Spleen (tissue), 11 donors: ENCODE measurements around the gene ABTB1. TPM values are rescaled to one million over a fixed set of nuclear protein-coding genes. Genes with fewer than 3 reads are reported as not detected.
A peak's percentile ranks its signal among the peaks of the same experiment; 100 is the strongest.
"Not testable (repeated sequence)": the region's sequence is repeated elsewhere in the genome, so short reads cannot be mapped to it uniquely, and the experiment has no call there.

Experiments used
- DNase-seq: peaks from one replicate; pipeline ENCODE4 v3.0.0-alpha.2; 2020
- H3K27ac ChIP-seq, 8 donors: fragments of 200-600 bp; sonication (generic) in 7 of 8; 1 replicate in 4 of 8; 2 replicates in 4 of 8; pipeline versions ENCODE4 v1.5.0 to v1.8.0; 2016 to 2021; ENCODE audit warnings: inconsistent platforms in 4 of 8, mild to moderate bottlenecking in 4 of 8, moderate library complexity in 1 of 8
- H3K27me3 ChIP-seq, 7 donors: fragments of 200-600 bp; sonication (generic) in 6 of 7; replicated peaks in 1 of 7; 1 replicate in 4 of 7; 2 replicates in 3 of 7; pipeline versions ENCODE4 v1.5.0 to v1.8.0; 2016 to 2021; ENCODE audit warnings: inconsistent platforms in 3 of 7, mild to moderate bottlenecking in 1 of 7
- H3K36me3 ChIP-seq, 6 donors: fragments of 200-600 bp; sonication (generic) in 5 of 6; 1 replicate in 4 of 6; 2 replicates in 2 of 6; pipeline versions ENCODE4 v1.5.0 to v1.8.0; 2016 to 2021; ENCODE audit warnings: inconsistent platforms in 2 of 6
- H3K4me1 ChIP-seq, 6 donors: fragments of 200-600 bp; sonication (generic) in 5 of 6; 1 replicate in 3 of 6; 2 replicates in 3 of 6; pipeline versions ENCODE4 v1.5.0 to v1.8.0; 2016 to 2021; ENCODE audit warnings: inconsistent platforms in 3 of 6
- H3K4me3 ChIP-seq, 8 donors: fragments of 200-600 bp; sonication (generic) in 7 of 8; 1 replicate in 4 of 8; 2 replicates in 4 of 8; pipeline versions ENCODE4 v1.5.0 to v1.8.0; 2016 to 2021; ENCODE audit warnings: inconsistent platforms in 4 of 8, mild to moderate bottlenecking in 4 of 8, moderate library complexity in 2 of 8
- H3K9me3 ChIP-seq, 8 donors: fragments of 200-600 bp; sonication (generic) in 7 of 8; 1 replicate in 4 of 8; 2 replicates in 4 of 8; pipeline versions ENCODE4 v1.5.0 to v1.8.0; 2016 to 2021; ENCODE audit warnings: inconsistent platforms in 4 of 8
- POLR2A ChIP-seq, 3 donors: fragments of 450-650 bp; IDR thresholded peaks; one replicate each; pipeline ENCODE4 v1.5.1; 2017; ENCODE audit warnings: antibody characterized with exemption in 3 of 3, mild to moderate bottlenecking in 1 of 3
- POLR2AphosphoS5 ChIP-seq, 3 donors: sonication (generic); formaldehyde crosslinking; IDR thresholded peaks; one replicate each; pipeline ENCODE4 v1.5.1; 2017; ENCODE audit warnings: antibody characterized with exemption in 3 of 3
- WGBS, 5 donors: extraction: QIAGEN DNeasy Blood & Tissue Kit in 3 of 5; methylation state at CpG; one replicate each; pipeline versions ENCODE4 v1.1.5 to v1.1.7; 2013 to 2018; 5-methylcytosine and 5-hydroxymethylcytosine counted together
- intact Hi-C: fragments of 100-400 bp; cut with DNase I; formaldehyde crosslinking; loops from one replicate; pipeline ENCODE4 v1.15.0; 2023; ENCODE audit warnings: low total_unique reads
- polyA plus RNA-seq, 3 donors: library from polyadenylated mRNA; stranded (reverse); fragments of 200-250 nt; gene quantifications; one replicate each; pipeline ENCODE4 v1.2.1, GENCODE V29; 2013
- total RNA-seq, 7 donors: library from RNA; depleted of rRNA in 3 of 7; stranded (reverse); fragments of >200 nt in 3 of 7; fragmentation: NEBNext Ultra II Directional in 4 of 7; extraction: Animal tissue kit (Norgen Biotek cat#: 25700) in 4 of 7; gene quantifications; one replicate each; pipeline versions ENCODE4 v1.1.0 to v1.2.1, GENCODE V29; 2016 to 2021
- TF ChIP-seq, protein P1 (sequence below), 11 experiments: fragments of 200-600 bp in 7 of 11; fragments of 450-650 bp in 4 of 11; sonication (generic) in 4 of 11; IDR thresholded peaks in 8 of 11; conservative IDR thresholded peaks in 3 of 11; 1 replicate in 7 of 11; 2 replicates in 4 of 11; pipeline versions ENCODE4 v1.4.0 to v1.8.0; 2016 to 2021; ENCODE audit warnings: antibody characterized with exemption in 11 of 11, inconsistent platforms in 4 of 11, mild to moderate bottlenecking in 1 of 11
- donor health status: healthy with polysubstance abuse.
- donor health status: DM: no; HTN: no; CAD: no; lungs with moderate emphysema.
- donor health status: DM: no; HTN: no; CAD: no.
- donor health status: Bipolar disorder and iron deficiency.
- donor health status: healthy.
- donor health status: DM: no; HTN: no; CAD: no.
- donor health status: DM: yes; HTN: yes; CAD: no.

ABTB1 gene
- total and polyA plus RNA-seq, 10 donors, result 57.9 to 172 (median 145) TPM

- 56 to 86% (median 82%) methylated on average over 4 to 5 of the region's 5 CpGs for WGBS, 5 donors
- Histone ChIP-seq H3K27ac (peak overlapping the region in 6 of 8 donors; percentile 71 to 86 (median 78)), H3K4me1 (peaks cover 24 to 82% (median 66%) of the 10 kb centered on the region in 6 donors), H3K4me3 (no peak overlapping the region), H3K9me3 (no peaks in the 10 kb centered on the region), H3K36me3 (peaks cover 0 to 7% (median 0%) of the 10 kb centered on the region in 6 donors), H3K27me3 (no peaks in the 10 kb centered on the region)
- no peak for TF ChIP-seq POLR2A (IDR thresholded peaks at IDR 0.05)
- TF ChIP-seq, protein P1, sequence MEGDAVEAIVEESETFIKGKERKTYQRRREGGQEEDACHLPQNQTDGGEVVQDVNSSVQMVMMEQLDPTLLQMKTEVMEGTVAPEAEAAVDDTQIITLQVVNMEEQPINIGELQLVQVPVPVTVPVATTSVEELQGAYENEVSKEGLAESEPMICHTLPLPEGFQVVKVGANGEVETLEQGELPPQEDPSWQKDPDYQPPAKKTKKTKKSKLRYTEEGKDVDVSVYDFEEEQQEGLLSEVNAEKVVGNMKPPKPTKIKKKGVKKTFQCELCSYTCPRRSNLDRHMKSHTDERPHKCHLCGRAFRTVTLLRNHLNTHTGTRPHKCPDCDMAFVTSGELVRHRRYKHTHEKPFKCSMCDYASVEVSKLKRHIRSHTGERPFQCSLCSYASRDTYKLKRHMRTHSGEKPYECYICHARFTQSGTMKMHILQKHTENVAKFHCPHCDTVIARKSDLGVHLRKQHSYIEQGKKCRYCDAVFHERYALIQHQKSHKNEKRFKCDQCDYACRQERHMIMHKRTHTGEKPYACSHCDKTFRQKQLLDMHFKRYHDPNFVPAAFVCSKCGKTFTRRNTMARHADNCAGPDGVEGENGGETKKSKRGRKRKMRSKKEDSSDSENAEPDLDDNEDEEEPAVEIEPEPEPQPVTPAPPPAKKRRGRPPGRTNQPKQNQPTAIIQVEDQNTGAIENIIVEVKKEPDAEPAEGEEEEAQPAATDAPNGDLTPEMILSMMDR (IDR thresholded peaks at IDR 0.05 in 8 of 11, conservative IDR thresholded peaks at IDR 0.05 in 3 of 11), result no peak
- TF ChIP-seq POLR2AphosphoS5 (IDR thresholded peaks at IDR 0.05), result no peak
- intact Hi-C loops, result no loop called here
- DNase-seq, result peak; percentile 51
These were observed 27.7 kb downstream of the ABTB1 start for GRCh38 chr3:127700406-127700805.

- Histone ChIP-seq H3K27me3 (no peaks in the 10 kb centered on the region), H3K27ac (peak overlapping the region in 7 of 8 donors; percentile 29 to 86 (median 77)), H3K4me3 (no peak overlapping the region), H3K9me3 (no peaks in the 10 kb centered on the region), H3K36me3 (peaks cover 0 to 8% (median 0%) of the 10 kb centered on the region in 6 donors), H3K4me1 (peaks cover 24 to 80% (median 63%) of the 10 kb centered on the region in 6 donors)
- TF ChIP-seq, protein P1 (IDR thresholded peaks at IDR 0.05 in 8 of 11, conservative IDR thresholded peaks at IDR 0.05 in 3 of 11), result no peak
- TF ChIP-seq POLR2A (IDR thresholded peaks at IDR 0.05), result no peak
- peak; percentile 62 to 83 (median 78) for TF ChIP-seq POLR2AphosphoS5 (IDR thresholded peaks at IDR 0.05)
- DNase-seq, result peak; percentile 79
- intact Hi-C loops, result no loop called here
- WGBS, 5 donors, result 62 to 75% (median 64%) methylated on average over 11 of the region's 11 CpGs
These were observed 28.6 kb downstream of the ABTB1 start for GRCh38 chr3:127701280-127701911.

GRCh38 chr3:127702151-127702578 is 29.4 kb downstream of the ABTB1 start:
- Histone ChIP-seq H3K36me3 (peaks cover 0 to 16% (median 0%) of the 10 kb centered on the region in 6 donors), H3K4me1 (peaks cover 18 to 80% (median 59%) of the 10 kb centered on the region in 6 donors), H3K9me3 (no peaks in the 10 kb centered on the region), H3K27me3 (no peaks in the 10 kb centered on the region), H3K27ac (peak overlapping the region in 7 of 8 donors; percentile 29 to 86 (median 77)), H3K4me3 (no peak overlapping the region)
- intact Hi-C loops, result no loop called here
- DNase-seq, result peak; percentile 63
- TF ChIP-seq, protein P1 (IDR thresholded peaks at IDR 0.05 in 8 of 11, conservative IDR thresholded peaks at IDR 0.05 in 3 of 11), result no peak
- TF ChIP-seq POLR2A (IDR thresholded peaks at IDR 0.05), result no peak
- peak in 1 of 3 donors; percentile 47 for TF ChIP-seq POLR2AphosphoS5 (IDR thresholded peaks at IDR 0.05)
- WGBS, 5 donors, result 8 to 61% (median 61%) methylated on average over 2 to 4 of the region's 4 CpGs

- DNase-seq, H3K4me3 ChIP-seq, intact Hi-C loops, H3K9me3 ChIP-seq, H3K27me3 ChIP-seq: not testable (repeated sequence)
- WGBS, 5 donors, result 89 to 96% (median 92%) methylated on average over 4 of the region's 4 CpGs
- peaks cover 9 to 80% (median 52%) of the 10 kb centered on the region in 6 donors for H3K4me1 ChIP-seq
- peaks cover 0 to 16% (median 0%) of the 10 kb centered on the region in 6 donors for H3K36me3 ChIP-seq
- peak overlapping the region in 3 of 8 donors; percentile 77 to 90 (median 81) for H3K27ac ChIP-seq
These were observed 32.1 kb downstream of the ABTB1 start for GRCh38 chr3:127704840-127705239.
